Mammary epithelial cell (primary cell): ENCODE results near the gene SPRR2E.

Experiments
- CTCF ChIP-seq, 2 donors: IDR thresholded peaks in 1 of 2; conservative IDR thresholded peaks in 1 of 2; 2 replicates each; pipeline ENCODE4 v1.5.1; 2011 to 2012; ENCODE audit warnings: inconsistent platforms in 2 of 2, low read length in 2 of 2, mild to moderate bottlenecking in 2 of 2, control low read depth in 1 of 2, low read depth in 1 of 2; ENCODE audit not compliant: insufficient read depth in 1 of 2; ENCODE audit errors: extremely low read depth in 1 of 2
- EZH2 ChIP-seq: IDR thresholded peaks from 2 replicates; pipeline ENCODE4 v1.6.1; 2012; ENCODE audit warnings: low read length, inconsistent platforms, borderline replicate concordance

- TF ChIP-seq CTCF (conservative IDR thresholded peaks at IDR 0.05 in 1 of 2, IDR thresholded peaks at IDR 0.05 in 1 of 2; ENCODE audit: extremely low read depth in 1 of 2, insufficient read depth in 1 of 2, low read depth in 1 of 2, low read length in 2 of 2) = no peak
- TF ChIP-seq EZH2 = no peak
These were observed 33.0 kb upstream of the SPRR2E start for GRCh38 chr1:153127296-153127695.
